Measurements from ENCODE around the gene CPNE2.

CPNE2 gene

DNA sequence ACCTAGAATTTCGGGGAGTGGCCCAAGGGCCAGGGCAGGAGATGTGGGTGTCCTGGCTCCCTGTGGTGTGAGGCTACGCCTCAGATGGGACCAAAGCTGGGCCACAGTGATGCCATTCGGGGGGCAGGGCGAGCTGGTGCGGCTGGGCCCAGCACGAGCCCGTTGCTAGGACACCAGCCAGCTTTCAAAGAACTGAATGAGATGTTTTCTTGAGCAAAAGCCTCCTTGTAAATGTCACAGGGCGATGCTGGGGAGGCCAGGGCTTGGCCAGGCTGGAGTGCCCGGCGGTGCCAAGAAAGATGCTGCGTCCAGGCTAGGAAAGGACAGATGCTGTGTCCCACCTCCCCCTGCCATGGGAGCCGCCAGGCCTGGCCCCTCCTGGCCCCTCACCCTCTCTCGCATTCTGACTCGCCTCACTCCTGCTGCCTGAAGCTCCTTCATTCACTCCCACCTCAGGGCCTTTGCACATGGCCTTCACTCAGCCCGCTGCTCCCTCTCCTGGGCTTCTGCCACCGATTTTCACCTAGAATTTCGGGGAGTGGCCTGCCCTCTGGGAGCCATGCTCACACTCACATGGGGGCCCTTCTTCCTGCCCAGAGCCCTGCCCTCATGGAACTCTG, 39.1 kb downstream of the CPNE2 start:
- TF ChIP-seq, protein P1, sequence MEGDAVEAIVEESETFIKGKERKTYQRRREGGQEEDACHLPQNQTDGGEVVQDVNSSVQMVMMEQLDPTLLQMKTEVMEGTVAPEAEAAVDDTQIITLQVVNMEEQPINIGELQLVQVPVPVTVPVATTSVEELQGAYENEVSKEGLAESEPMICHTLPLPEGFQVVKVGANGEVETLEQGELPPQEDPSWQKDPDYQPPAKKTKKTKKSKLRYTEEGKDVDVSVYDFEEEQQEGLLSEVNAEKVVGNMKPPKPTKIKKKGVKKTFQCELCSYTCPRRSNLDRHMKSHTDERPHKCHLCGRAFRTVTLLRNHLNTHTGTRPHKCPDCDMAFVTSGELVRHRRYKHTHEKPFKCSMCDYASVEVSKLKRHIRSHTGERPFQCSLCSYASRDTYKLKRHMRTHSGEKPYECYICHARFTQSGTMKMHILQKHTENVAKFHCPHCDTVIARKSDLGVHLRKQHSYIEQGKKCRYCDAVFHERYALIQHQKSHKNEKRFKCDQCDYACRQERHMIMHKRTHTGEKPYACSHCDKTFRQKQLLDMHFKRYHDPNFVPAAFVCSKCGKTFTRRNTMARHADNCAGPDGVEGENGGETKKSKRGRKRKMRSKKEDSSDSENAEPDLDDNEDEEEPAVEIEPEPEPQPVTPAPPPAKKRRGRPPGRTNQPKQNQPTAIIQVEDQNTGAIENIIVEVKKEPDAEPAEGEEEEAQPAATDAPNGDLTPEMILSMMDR (IDR thresholded peaks at IDR 0.05; ENCODE audit: control insufficient read depth, extremely low read depth, insufficient read depth) = no peak
- H3K4me3 ChIP-seq (ENCODE audit: low read depth, low read length) = no peak overlapping the region
- DNase-seq (ENCODE audit: low read depth) = no peak

DNA sequence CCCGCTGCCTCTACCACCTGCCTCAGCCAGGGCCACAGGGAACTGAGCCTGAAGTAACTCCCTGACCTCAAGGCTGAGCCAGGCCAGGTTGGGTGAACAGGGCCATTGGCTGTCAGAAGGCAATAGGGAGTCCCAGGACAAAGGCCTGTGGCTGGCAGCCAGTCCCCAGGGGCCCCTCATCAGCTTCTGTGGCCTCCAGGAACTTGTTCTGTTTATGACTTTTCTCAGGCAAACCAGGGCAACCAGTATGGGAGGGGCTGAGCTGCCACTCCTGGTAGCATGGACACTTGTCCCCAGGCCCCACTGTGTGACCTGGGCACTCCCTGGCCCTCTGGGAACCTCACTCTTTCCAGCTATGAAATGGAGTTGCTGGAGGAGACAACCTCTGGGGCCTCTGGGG, 40.1 kb downstream of the CPNE2 start:
- TF ChIP-seq, protein P1 (IDR thresholded peaks at IDR 0.05; ENCODE audit: control insufficient read depth, extremely low read depth, insufficient read depth) = no peak
- DNase-seq (ENCODE audit: low read depth) = no peak
- H3K4me3 ChIP-seq (ENCODE audit: low read depth, low read length) = no peak overlapping the region

DNA sequence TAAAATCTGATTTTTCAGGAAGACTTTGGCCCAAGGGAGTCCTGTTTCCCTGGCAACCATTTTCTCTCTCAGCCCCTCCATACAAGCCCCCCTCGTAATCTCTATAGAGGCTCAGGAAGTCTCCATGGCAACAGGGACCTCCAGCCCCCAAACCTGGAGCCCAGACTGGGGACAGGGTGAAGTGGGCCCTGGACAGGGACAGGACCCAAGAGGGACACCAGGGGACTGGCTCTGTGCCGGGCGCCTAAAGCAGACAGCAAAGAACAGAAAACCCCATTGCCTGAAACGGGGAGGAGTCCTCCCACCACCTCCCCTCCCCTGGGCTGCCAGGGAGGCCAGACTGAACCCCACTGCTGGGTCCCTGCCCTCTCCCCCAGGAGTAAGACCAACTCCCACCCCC, 40.6 kb downstream of the CPNE2 start:
- DNase-seq (ENCODE audit: low read depth) = no peak
- TF ChIP-seq, protein P1 (IDR thresholded peaks at IDR 0.05; ENCODE audit: control insufficient read depth, extremely low read depth, insufficient read depth) = no peak
- H3K4me3 ChIP-seq (ENCODE audit: low read depth, low read length) = no peak overlapping the region

DNA sequence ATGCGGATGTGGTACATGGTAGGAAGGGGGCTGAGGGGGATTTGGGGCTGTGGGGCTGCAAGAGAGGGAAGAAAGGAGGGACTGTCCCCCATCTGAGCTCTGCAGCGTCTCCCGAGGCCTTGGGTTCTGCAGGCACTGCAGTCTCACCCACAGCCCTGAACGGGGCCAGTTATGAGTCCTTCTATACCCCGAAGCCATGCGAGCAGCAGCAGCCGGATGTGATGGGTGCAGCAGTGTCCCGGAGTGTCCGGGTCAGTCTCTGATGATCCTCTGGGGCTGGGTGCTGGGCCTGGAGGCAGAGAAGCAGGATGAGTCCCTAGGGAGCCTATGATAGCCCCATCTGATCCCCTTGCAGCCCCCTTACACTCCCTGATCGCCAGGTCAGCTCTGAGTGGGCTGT, 41.5 kb downstream of the CPNE2 start:
- DNase-seq (ENCODE audit: low read depth) = no peak
- TF ChIP-seq, protein P1 (IDR thresholded peaks at IDR 0.05; ENCODE audit: control insufficient read depth, extremely low read depth, insufficient read depth) = no peak
- H3K4me3 ChIP-seq (ENCODE audit: low read depth, low read length) = no peak overlapping the region

DNA sequence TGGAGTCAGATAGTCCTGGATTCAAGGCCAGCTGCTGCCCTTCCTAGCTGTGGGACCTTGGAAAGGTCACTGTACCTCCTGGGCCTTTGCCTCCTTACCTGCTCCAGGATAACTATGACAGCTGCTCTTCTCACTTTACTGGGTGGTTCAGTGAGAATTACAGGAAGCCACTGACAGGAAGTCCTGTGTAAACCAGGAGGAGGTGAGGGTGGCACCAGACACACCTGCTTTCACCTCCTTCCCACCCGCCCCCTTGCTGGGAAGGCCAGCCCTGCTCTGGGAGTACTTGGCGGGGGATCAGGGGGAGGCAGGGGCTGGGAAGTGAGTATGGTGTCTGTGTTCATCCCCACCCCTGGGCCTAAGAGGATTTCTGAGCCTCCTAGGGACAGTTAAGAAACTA, 42.6 kb downstream of the CPNE2 start:
- no peak for DNase-seq (ENCODE audit: low read depth)
- TF ChIP-seq, protein P1 (IDR thresholded peaks at IDR 0.05; ENCODE audit: control insufficient read depth, extremely low read depth, insufficient read depth) = no peak
- H3K4me3 ChIP-seq (ENCODE audit: low read depth, low read length) = no peak overlapping the region

DNA sequence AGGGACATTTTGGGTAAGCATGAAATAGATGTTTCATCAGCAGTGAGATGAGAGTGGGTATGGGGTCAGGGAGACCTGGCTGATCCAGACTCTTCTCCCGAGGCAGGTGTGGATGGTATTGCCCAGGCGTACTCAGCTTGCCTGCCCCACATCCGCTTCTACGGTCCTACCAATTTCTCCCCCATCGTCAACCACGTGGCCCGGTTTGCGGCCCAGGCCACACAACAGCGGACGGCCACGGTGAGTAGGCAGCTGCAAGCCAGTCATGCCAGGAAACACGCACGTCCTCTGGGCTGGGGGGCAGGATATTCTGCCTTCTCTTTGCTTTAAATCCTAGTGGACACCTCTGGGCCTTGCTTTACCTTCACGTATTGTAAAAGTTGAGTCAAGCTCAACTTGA, 44.7 kb downstream of the CPNE2 start:
- TF ChIP-seq, protein P1 (IDR thresholded peaks at IDR 0.05; ENCODE audit: control insufficient read depth, extremely low read depth, insufficient read depth) = no peak
- no peak overlapping the region for H3K4me3 ChIP-seq (ENCODE audit: low read depth, low read length)
- no peak for DNase-seq (ENCODE audit: low read depth)
